ENCODE results near the gene TM9SF3. TPM values are rescaled to one million over a fixed set of nuclear protein-coding genes. Genes with fewer than 3 reads are reported as not detected.

Gene TM9SF3
- 150 and 151 TPM in 2 replicates for total RNA-seq
- long read RNA-seq, full-length matches to known transcripts: 17 of 57 reads
- long read RNA-seq, partial matches to known transcripts: 24 of 57 reads
- long read RNA-seq, other reads (novel, unspliced or antisense): 16 of 57 reads

DNA sequence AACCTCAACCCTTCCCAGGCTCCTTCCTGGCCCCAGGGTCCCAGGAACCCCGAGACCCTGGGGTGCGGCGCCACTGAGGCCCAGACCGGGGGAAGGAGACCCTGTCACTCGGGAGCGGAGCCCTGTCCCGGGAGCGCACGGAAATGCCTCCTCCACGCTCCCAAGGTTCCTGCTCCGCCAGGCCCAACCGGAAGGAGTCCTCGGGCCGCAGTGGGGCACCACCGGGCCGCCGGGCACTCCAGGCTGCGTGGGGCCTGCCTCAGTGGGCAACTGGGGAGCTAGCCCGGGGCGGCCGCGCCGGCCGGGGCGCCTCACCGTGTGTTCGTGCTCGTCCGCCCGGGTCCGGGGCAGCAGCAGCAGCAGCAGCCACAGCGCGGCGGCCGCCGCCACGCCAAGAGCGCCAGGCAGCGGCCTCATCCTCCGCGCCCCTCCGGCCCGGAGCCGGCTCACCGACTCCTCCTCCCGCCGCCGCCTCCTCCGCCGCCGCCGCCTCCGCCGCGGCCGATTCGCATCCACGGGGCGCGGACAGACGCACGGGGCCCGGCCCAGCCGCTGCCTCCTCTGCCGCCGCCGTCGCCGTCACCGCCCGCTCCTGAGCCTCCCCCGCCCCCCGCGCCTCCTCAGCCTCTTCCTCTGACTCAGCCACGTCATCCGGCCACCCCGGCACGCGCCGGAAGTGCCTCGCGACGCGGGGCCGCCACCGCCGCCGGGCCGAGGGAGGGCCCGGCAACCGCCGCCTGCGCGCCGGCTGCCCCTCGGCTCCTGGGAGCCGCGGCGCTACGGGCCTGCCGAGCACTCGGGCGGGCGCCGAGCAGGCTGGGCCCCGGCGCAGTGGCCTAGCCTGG lies at the start of gene TM9SF3:
Gene TM9SF3, minus strand, starts transcription at position 594 of the 845 bp plus-strand sequence. Its CDS starts 177 bp downstream, at position 417.
- H3K4me1 Mint-ChIP-seq (ENCODE audit: unreplicated experiment): peaks cover 32% of the 10 kb centered on the region
- H3K27me3 Mint-ChIP-seq (ENCODE audit: unreplicated experiment): no peaks in the 10 kb centered on the region
- peak within 1 kb of the TSS; percentile 89 for H3K4me3 Mint-ChIP-seq (ENCODE audit: unreplicated experiment)
- no peaks in the 10 kb centered on the region for H3K9me3 Mint-ChIP-seq (ENCODE audit: unreplicated experiment)
- peak; percentile 96 for DNase-seq (ENCODE audit: extremely low spot score, unreplicated experiment)
- no peaks in the 10 kb centered on the region for H3K36me3 Mint-ChIP-seq (ENCODE audit: unreplicated experiment)
- peak within 1 kb of the TSS; percentile 88 for H3K27ac Mint-ChIP-seq (ENCODE audit: unreplicated experiment)
- TF ChIP-seq, protein P1, sequence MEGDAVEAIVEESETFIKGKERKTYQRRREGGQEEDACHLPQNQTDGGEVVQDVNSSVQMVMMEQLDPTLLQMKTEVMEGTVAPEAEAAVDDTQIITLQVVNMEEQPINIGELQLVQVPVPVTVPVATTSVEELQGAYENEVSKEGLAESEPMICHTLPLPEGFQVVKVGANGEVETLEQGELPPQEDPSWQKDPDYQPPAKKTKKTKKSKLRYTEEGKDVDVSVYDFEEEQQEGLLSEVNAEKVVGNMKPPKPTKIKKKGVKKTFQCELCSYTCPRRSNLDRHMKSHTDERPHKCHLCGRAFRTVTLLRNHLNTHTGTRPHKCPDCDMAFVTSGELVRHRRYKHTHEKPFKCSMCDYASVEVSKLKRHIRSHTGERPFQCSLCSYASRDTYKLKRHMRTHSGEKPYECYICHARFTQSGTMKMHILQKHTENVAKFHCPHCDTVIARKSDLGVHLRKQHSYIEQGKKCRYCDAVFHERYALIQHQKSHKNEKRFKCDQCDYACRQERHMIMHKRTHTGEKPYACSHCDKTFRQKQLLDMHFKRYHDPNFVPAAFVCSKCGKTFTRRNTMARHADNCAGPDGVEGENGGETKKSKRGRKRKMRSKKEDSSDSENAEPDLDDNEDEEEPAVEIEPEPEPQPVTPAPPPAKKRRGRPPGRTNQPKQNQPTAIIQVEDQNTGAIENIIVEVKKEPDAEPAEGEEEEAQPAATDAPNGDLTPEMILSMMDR (IDR thresholded peaks at IDR 0.05): no peak

DNA sequence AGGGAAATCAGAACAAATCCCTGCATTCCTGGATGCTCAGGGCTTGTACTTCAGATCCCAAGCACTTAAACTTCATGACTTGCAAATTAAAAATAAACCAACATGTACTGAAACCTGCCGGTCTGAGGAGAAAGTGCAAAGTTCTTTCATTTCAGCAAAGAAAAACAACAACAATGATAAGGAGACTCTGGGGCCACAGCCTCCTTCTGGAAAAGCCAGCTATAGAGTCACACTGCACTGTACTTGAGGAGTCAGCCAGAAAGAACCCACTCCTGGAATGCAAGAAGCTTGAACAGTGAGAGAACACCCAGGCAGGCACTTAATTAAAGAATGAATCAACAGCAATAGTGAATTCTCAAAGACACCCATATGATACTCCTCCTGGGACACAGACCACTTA lies 49.7 kb upstream of the TM9SF3 start:
- Mint-ChIP-seq H3K36me3 (ENCODE audit: unreplicated experiment) (no peaks in the 10 kb centered on the region), H3K4me1 (ENCODE audit: unreplicated experiment) (no peaks in the 10 kb centered on the region), H3K27me3 (ENCODE audit: unreplicated experiment) (peaks cover 24% of the 10 kb centered on the region), H3K9me3 (ENCODE audit: unreplicated experiment) (no peaks in the 10 kb centered on the region), H3K27ac (ENCODE audit: unreplicated experiment) (no peak overlapping the region), H3K4me3 (ENCODE audit: unreplicated experiment) (no peak overlapping the region)
- DNase-seq (ENCODE audit: extremely low spot score, unreplicated experiment): no peak
- TF ChIP-seq, protein P1 (IDR thresholded peaks at IDR 0.05): no peak

DNA sequence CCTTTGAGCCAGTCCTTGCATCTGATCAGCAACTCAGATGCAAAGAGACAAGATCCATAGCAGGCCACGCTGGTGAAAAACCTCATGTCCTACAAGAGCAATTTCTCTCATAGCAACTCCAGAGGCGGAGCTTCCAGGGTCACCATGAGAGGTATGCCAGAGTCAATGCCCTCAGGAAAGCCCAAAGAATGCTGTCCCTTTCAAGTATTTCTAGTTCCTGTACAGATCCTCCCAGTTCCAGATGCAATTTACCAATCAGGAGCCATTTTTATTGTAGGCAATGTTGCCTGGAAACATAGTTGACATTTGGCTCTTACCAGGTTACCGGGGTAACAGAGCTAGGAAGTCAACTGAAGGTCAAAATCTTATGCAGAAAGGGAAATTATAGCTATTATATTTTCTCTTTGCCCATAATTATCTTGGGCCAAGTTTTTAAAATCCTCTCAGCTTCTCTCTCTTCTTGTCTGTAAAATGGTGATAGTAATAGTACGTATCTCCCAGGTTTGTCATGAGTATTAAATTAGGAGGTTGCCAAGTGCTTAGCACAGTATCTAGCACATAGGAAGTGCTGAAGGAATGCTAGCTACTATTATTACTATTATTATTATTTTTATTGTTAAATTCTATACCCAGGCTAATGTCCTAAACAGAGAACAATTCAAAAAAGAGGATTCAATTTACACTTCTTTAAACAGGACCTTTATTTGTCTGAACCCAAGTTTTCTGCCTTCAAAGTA lies 46.3 kb upstream of the TM9SF3 start:
- Mint-ChIP-seq H3K27me3 (ENCODE audit: unreplicated experiment) (peaks cover 15% of the 10 kb centered on the region), H3K9me3 (ENCODE audit: unreplicated experiment) (no peaks in the 10 kb centered on the region), H3K4me1 (ENCODE audit: unreplicated experiment) (no peaks in the 10 kb centered on the region), H3K4me3 (ENCODE audit: unreplicated experiment) (no peak overlapping the region), H3K27ac (ENCODE audit: unreplicated experiment) (no peak overlapping the region), H3K36me3 (ENCODE audit: unreplicated experiment) (no peaks in the 10 kb centered on the region)
- TF ChIP-seq, protein P1 (IDR thresholded peaks at IDR 0.05): no peak
- DNase-seq (ENCODE audit: extremely low spot score, unreplicated experiment): no peak

DNA sequence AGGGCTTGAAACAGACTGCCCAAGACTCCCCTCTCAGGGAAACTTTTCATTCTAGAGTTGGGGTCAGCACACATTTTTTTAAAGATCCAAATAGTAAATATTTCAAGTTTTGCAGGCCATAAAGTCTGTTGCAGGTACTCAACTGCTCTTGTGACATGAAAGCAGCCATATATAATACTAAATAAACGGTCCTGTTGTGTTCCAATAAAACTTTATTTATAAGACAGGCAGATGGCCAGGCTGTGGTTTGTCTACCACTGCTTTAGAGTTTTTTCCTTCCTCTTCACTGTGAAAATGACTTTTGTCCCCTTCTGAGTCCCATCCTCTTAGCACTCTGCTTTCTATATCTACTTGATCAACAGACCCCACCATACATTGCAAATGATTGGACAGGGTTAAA lies 40.5 kb upstream of the TM9SF3 start:
- DNase-seq (ENCODE audit: extremely low spot score, unreplicated experiment): no peak
- Mint-ChIP-seq H3K27ac (ENCODE audit: unreplicated experiment) (no peak overlapping the region), H3K9me3 (ENCODE audit: unreplicated experiment) (no peaks in the 10 kb centered on the region), H3K4me1 (ENCODE audit: unreplicated experiment) (no peaks in the 10 kb centered on the region), H3K27me3 (ENCODE audit: unreplicated experiment) (peaks cover 18% of the 10 kb centered on the region), H3K4me3 (ENCODE audit: unreplicated experiment) (no peak overlapping the region), H3K36me3 (ENCODE audit: unreplicated experiment) (no peaks in the 10 kb centered on the region)
- TF ChIP-seq, protein P1 (IDR thresholded peaks at IDR 0.05): no peak

DNA sequence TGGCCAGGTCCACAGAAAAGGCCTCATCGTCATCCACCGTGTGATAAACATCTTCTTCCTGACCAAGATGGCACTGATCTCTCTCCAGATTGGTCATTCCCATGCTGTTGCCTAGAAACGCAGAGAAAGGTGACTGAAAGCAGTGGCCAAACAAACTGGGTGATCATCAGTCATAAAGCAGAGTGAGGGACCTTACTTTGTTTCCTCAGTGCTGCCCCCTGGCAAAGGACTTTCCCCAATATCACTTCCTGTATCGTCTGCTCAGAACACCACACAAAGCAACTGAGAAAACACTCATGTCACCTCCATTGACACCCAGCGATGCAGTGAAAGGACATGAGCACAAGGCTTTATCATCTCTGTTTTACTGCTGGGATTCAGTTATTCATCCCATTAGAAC lies 40.0 kb upstream of the TM9SF3 start:
- DNase-seq (ENCODE audit: extremely low spot score, unreplicated experiment): no peak
- Mint-ChIP-seq H3K4me1 (ENCODE audit: unreplicated experiment) (no peaks in the 10 kb centered on the region), H3K4me3 (ENCODE audit: unreplicated experiment) (no peak overlapping the region), H3K9me3 (ENCODE audit: unreplicated experiment) (no peaks in the 10 kb centered on the region), H3K27me3 (ENCODE audit: unreplicated experiment) (peaks cover 15% of the 10 kb centered on the region), H3K27ac (ENCODE audit: unreplicated experiment) (no peak overlapping the region), H3K36me3 (ENCODE audit: unreplicated experiment) (no peaks in the 10 kb centered on the region)
- TF ChIP-seq, protein P1 (IDR thresholded peaks at IDR 0.05): peak; percentile 6
